ENCODE data around the gene SOD3.

- TF ChIP-seq EZH2 (IDR thresholded peaks at IDR 0.05; ENCODE audit: borderline replicate concordance, low read length) (no peak), CTCF (IDR thresholded peaks at IDR 0.05; ENCODE audit: low read length) (no peak)
These were observed 48.0 kb upstream of the SOD3 start for GRCh38 chr4:24747234-24747975.

Measured in OCI-LY1 (cell line).